GM19023 (cell line): ENCODE measurements around the gene CEP19.

Experiments used
- ATAC-seq: cut with Tn5 transposase; IDR thresholded peaks from one replicate; pipeline ENCODE4 v1.9.1; 2021; ENCODE audit warnings: mild to moderate bottlenecking, moderate library complexity; ENCODE audit not compliant: unreplicated experiment

The CEP19 gene

GRCh38 chr3:196712514-196713413, 714 bp upstream of the CEP19 start:
- ATAC-seq: peak; percentile 62

- no peak for ATAC-seq
Measured at GRCh38 chr3:196708467-196708866, 3.6 kb downstream of the CEP19 start.

GRCh38 chr3:196707566-196707965, 4.5 kb downstream of the CEP19 start:
- ATAC-seq: no peak

- no peak for ATAC-seq
Measured at GRCh38 chr3:196706731-196707130, 5.3 kb downstream of the CEP19 start.

- ATAC-seq: no peak
Measured at GRCh38 chr3:196706327-196706726, 5.7 kb downstream of the CEP19 start.

GRCh38 chr3:196700801-196701200, 11.2 kb downstream of the CEP19 start:
- ATAC-seq: no peak

- no peak for ATAC-seq
Measured at GRCh38 chr3:196699749-196700148, 12.3 kb downstream of the CEP19 start.

GRCh38 chr3:196697270-196697669, 14.8 kb downstream of the CEP19 start:
- no peak for ATAC-seq

- ATAC-seq: no peak
Measured at GRCh38 chr3:196695849-196696226, 16.2 kb downstream of the CEP19 start.

GRCh38 chr3:196694941-196695848, 16.9 kb downstream of the CEP19 start:
- no peak for ATAC-seq

- ATAC-seq: no peak
Measured at GRCh38 chr3:196694202-196694638, 17.8 kb downstream of the CEP19 start.

- no peak for ATAC-seq
Measured at GRCh38 chr3:196691386-196691785, 20.7 kb downstream of the CEP19 start.

- ATAC-seq: no peak
Measured at GRCh38 chr3:196689941-196690660, 21.9 kb downstream of the CEP19 start.

- no peak for ATAC-seq
Measured at GRCh38 chr3:196688349-196688748, 23.7 kb downstream of the CEP19 start.

GRCh38 chr3:196686436-196686835, 25.6 kb downstream of the CEP19 start:
- ATAC-seq: no peak

GRCh38 chr3:196684548-196685407, 27.3 kb downstream of the CEP19 start:
- ATAC-seq: peak; percentile 82

GRCh38 chr3:196677931-196678330, 34.1 kb downstream of the CEP19 start:
- no peak for ATAC-seq

GRCh38 chr3:196677353-196677752, 34.7 kb downstream of the CEP19 start:
- no peak for ATAC-seq

GRCh38 chr3:196673632-196674031, 38.4 kb downstream of the CEP19 start:
- no peak for ATAC-seq

- no peak for ATAC-seq
Measured at GRCh38 chr3:196670339-196670738, 41.7 kb downstream of the CEP19 start.
